ENCODE data around the gene TBC1D5.

TBC1D5 gene

DNA sequence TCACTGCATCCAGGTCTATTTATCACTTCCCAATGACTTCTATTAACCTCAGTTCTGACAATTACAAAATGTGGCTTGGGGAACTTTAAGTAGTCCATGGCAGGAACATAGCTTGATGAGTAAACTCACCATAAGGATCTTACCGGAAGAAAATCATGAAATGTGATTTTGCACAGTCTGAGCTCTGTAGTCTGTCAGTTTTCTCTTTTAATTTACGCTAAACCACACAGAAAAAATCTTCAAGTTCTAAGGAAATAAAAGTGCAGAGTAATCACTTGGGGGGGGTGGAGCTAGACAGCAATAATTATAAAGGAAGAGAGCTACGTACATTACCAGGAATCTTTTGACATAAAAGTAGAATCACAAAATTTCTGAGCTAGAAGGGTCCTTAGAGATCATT lies 9.2 kb downstream of the TBC1D5 start:
- no peak for ATAC-seq
- TF ChIP-seq OSR1 (CRISPR knock-in tag; IDR thresholded peaks at IDR 0.05) (no peak), ZNF8 (CRISPR knock-in tag; IDR thresholded peaks at IDR 0.05) (no peak), CSDC2 (CRISPR knock-in tag; IDR thresholded peaks at IDR 0.05) (no peak), PPARA (CRISPR knock-in tag; IDR thresholded peaks at IDR 0.05; ENCODE audit: borderline replicate concordance) (no peak), GLIS3 (CRISPR knock-in tag; IDR thresholded peaks at IDR 0.05) (no peak), ZNF565 (CRISPR knock-in tag; conservative IDR thresholded peaks at IDR 0.05; ENCODE audit: low read depth) (no peak), ARNTL (CRISPR knock-in tag; IDR thresholded peaks at IDR 0.05; ENCODE audit: borderline replicate concordance, low read depth) (no peak), ESRRG (CRISPR knock-in tag; IDR thresholded peaks at IDR 0.05) (no peak), BACH2 (CRISPR knock-in tag; IDR thresholded peaks at IDR 0.05; ENCODE audit: borderline replicate concordance) (no peak), ZFP3 (CRISPR knock-in tag; IDR thresholded peaks at IDR 0.05) (no peak), SNAI2 (CRISPR knock-in tag; IDR thresholded peaks at IDR 0.05) (no peak), TOX (CRISPR knock-in tag; IDR thresholded peaks at IDR 0.05; ENCODE audit: borderline replicate concordance) (no peak), ZC3H10 (CRISPR knock-in tag; IDR thresholded peaks at IDR 0.05) (no peak), ISL1 (CRISPR knock-in tag; IDR thresholded peaks at IDR 0.05) (no peak), ZNF70 (CRISPR knock-in tag; IDR thresholded peaks at IDR 0.05) (no peak)
- TF ChIP-seq, protein P1, sequence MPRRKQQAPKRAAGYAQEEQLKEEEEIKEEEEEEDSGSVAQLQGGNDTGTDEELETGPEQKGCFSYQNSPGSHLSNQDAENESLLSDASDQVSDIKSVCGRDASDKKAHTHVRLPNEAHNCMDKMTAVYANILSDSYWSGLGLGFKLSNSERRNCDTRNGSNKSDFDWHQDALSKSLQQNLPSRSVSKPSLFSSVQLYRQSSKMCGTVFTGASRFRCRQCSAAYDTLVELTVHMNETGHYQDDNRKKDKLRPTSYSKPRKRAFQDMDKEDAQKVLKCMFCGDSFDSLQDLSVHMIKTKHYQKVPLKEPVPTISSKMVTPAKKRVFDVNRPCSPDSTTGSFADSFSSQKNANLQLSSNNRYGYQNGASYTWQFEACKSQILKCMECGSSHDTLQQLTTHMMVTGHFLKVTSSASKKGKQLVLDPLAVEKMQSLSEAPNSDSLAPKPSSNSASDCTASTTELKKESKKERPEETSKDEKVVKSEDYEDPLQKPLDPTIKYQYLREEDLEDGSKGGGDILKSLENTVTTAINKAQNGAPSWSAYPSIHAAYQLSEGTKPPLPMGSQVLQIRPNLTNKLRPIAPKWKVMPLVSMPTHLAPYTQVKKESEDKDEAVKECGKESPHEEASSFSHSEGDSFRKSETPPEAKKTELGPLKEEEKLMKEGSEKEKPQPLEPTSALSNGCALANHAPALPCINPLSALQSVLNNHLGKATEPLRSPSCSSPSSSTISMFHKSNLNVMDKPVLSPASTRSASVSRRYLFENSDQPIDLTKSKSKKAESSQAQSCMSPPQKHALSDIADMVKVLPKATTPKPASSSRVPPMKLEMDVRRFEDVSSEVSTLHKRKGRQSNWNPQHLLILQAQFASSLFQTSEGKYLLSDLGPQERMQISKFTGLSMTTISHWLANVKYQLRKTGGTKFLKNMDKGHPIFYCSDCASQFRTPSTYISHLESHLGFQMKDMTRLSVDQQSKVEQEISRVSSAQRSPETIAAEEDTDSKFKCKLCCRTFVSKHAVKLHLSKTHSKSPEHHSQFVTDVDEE (CRISPR knock-in tag; IDR thresholded peaks at IDR 0.05) = no peak
- TF ChIP-seq, protein P2, sequence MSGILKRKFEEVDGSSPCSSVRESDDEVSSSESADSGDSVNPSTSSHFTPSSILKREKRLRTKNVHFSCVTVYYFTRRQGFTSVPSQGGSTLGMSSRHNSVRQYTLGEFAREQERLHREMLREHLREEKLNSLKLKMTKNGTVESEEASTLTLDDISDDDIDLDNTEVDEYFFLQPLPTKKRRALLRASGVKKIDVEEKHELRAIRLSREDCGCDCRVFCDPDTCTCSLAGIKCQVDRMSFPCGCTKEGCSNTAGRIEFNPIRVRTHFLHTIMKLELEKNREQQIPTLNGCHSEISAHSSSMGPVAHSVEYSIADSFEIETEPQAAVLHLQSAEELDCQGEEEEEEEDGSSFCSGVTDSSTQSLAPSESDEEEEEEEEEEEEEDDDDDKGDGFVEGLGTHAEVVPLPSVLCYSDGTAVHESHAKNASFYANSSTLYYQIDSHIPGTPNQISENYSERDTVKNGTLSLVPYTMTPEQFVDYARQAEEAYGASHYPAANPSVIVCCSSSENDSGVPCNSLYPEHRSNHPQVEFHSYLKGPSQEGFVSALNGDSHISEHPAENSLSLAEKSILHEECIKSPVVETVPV (CRISPR knock-in tag; IDR thresholded peaks at IDR 0.05) = no peak
- TF ChIP-seq, protein P3, sequence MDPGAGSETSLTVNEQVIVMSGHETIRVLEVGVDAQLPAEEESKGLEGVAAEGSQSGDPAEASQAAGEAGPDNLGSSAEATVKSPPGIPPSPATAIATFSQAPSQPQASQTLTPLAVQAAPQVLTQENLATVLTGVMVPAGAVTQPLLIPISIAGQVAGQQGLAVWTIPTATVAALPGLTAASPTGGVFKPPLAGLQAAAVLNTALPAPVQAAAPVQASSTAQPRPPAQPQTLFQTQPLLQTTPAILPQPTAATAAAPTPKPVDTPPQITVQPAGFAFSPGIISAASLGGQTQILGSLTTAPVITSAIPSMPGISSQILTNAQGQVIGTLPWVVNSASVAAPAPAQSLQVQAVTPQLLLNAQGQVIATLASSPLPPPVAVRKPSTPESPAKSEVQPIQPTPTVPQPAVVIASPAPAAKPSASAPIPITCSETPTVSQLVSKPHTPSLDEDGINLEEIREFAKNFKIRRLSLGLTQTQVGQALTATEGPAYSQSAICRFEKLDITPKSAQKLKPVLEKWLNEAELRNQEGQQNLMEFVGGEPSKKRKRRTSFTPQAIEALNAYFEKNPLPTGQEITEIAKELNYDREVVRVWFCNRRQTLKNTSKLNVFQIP (CRISPR knock-in tag; IDR thresholded peaks at IDR 0.05; ENCODE audit: borderline replicate concordance, low read depth) = no peak

GRCh38 chr3:17730318-17730967 lies 12.0 kb downstream of the TBC1D5 start:
- no peak for TF ChIP-seq BACH2 (CRISPR knock-in tag; IDR thresholded peaks at IDR 0.05; ENCODE audit: borderline replicate concordance)
- TF ChIP-seq, protein P2 (CRISPR knock-in tag; IDR thresholded peaks at IDR 0.05) = no peak
- TF ChIP-seq TCF4 (CRISPR knock-in tag; IDR thresholded peaks at IDR 0.05; ENCODE audit: borderline replicate concordance) = no peak
- no peak for TF ChIP-seq TOX (CRISPR knock-in tag; IDR thresholded peaks at IDR 0.05; ENCODE audit: borderline replicate concordance)
- no peak for TF ChIP-seq RARB (CRISPR knock-in tag; IDR thresholded peaks at IDR 0.05)
- TF ChIP-seq OSR1 (CRISPR knock-in tag; IDR thresholded peaks at IDR 0.05) = no peak
- TF ChIP-seq GLIS3 (CRISPR knock-in tag; IDR thresholded peaks at IDR 0.05) = no peak
- TF ChIP-seq ZNF565 (CRISPR knock-in tag; conservative IDR thresholded peaks at IDR 0.05; ENCODE audit: low read depth) = no peak
- TF ChIP-seq ESRRG (CRISPR knock-in tag; IDR thresholded peaks at IDR 0.05) = no peak
- TF ChIP-seq, protein P1 (CRISPR knock-in tag; IDR thresholded peaks at IDR 0.05) = no peak
- TF ChIP-seq PPARA (CRISPR knock-in tag; IDR thresholded peaks at IDR 0.05; ENCODE audit: borderline replicate concordance) = no peak
- no peak for TF ChIP-seq ARNTL (CRISPR knock-in tag; IDR thresholded peaks at IDR 0.05; ENCODE audit: borderline replicate concordance, low read depth)
- TF ChIP-seq ISL1 (CRISPR knock-in tag; IDR thresholded peaks at IDR 0.05) = no peak
- no peak for TF ChIP-seq SNAI2 (CRISPR knock-in tag; IDR thresholded peaks at IDR 0.05)
- TF ChIP-seq, protein P4, sequence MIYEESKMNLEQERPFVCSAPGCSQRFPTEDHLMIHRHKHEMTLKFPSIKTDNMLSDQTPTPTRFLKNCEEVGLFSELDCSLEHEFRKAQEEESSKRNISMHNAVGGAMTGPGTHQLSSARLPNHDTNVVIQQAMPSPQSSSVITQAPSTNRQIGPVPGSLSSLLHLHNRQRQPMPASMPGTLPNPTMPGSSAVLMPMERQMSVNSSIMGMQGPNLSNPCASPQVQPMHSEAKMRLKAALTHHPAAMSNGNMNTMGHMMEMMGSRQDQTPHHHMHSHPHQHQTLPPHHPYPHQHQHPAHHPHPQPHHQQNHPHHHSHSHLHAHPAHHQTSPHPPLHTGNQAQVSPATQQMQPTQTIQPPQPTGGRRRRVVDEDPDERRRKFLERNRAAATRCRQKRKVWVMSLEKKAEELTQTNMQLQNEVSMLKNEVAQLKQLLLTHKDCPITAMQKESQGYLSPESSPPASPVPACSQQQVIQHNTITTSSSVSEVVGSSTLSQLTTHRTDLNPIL (CRISPR knock-in tag; IDR thresholded peaks at IDR 0.05; ENCODE audit: low read depth) = no peak
- TF ChIP-seq ZFP3 (CRISPR knock-in tag; IDR thresholded peaks at IDR 0.05) = no peak
- no peak for TF ChIP-seq ZFP30 (CRISPR knock-in tag; IDR thresholded peaks at IDR 0.05)
- ATAC-seq = no peak

Data from SK-N-SH treated with all-trans-retinoic acid at 6 μM for 48 hours (cell line).